NT2/D1 (cell line): ENCODE results near the gene GARIN5A.

Source experiments
- SUZ12 ChIP-seq: IDR thresholded peaks from 2 replicates; pipeline ENCODE4 v1.6.1; 2011; ENCODE audit not compliant: insufficient read length, insufficient read depth; ENCODE audit errors: extremely low read depth
- YY1 ChIP-seq: IDR thresholded peaks from 2 replicates; pipeline ENCODE4 v1.6.1; 2011; ENCODE audit not compliant: insufficient read length, insufficient read depth
- ZNF274 ChIP-seq: IDR thresholded peaks from 2 replicates; pipeline ENCODE4 v1.6.1; 2011; ENCODE audit warnings: mild to moderate bottlenecking, low read depth, low read length

- TF ChIP-seq ZNF274 (no peak), YY1 (no peak), SUZ12 (no peak)
Measured at GRCh38 chr19:50518091-50519005, 41.7 kb upstream of the GARIN5A start.
